Kidney glomerular epithelial cell (primary cell): Measurements from ENCODE around the gene PRDM16.

Experiments
- DNase-seq: peaks from one replicate; lab custom pipeline; 2025; lab: John Stamatoyannopoulos, UW

The PRDM16 gene

GRCh38 chr1:3339856-3340255 is 270.9 kb downstream of the PRDM16 start:
- DNase-seq, result no peak

GRCh38 chr1:3340548-3341235 is 271.7 kb downstream of the PRDM16 start:
- DNase-seq, result no peak

DNA sequence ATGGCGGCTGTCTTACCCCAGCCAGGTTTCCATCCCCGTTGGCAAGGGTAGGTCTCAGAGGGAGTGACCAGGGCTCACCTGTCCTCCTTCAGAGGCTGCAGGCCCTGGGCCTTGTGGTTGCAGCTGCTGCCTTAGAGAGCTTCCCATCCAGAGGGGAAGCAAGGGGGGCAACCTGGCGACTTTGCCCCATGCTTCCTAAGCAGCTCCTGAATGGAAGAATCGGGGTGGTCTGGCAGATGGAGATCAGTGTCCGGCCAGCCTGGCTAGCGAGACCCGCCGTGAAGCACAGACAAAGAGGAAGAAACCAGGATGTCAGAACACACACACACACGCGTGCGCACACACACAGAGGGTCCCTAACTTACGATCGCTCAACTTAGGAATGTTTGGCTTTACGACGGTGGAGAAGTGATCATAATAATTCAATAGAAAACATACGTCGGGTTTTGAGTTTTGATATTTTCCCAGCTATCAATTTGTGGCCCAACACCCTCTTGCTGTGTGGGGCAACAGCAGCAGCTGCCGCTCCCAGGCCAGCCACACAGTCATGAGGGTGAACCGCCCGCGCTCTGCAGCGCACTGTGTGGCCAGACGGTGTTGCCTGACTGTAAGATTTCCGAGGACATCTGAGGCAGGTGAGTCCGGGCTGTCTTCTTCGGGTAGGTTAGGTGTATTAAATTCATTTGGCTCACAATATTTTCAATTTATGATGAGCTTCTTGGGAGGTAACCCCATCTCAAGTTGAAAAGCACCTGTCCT is 272.4 kb downstream of the PRDM16 start:
- no peak for DNase-seq

- no peak for DNase-seq
These were observed 274.0 kb downstream of the PRDM16 start for GRCh38 chr1:3342960-3343359.

DNA sequence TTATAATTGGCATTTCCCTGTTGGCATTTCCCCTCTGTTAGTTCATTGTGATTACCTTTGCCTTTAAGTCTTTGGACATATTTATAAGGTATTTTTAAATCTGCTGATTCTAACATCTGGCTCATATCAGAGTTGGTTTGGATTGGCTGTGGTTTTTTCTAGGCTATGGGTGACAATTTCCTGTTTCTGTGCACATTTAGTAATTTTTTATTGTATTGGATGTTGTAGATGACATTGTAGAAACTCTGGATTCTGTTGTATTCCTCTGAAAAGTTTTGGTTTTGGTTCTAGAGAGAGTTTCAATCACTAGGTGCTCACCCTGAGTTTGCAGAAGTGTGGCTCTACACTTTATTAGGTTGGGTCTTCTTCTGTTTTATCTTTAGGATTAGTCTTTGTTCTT is 275.4 kb downstream of the PRDM16 start:
- DNase-seq, result no peak

DNA sequence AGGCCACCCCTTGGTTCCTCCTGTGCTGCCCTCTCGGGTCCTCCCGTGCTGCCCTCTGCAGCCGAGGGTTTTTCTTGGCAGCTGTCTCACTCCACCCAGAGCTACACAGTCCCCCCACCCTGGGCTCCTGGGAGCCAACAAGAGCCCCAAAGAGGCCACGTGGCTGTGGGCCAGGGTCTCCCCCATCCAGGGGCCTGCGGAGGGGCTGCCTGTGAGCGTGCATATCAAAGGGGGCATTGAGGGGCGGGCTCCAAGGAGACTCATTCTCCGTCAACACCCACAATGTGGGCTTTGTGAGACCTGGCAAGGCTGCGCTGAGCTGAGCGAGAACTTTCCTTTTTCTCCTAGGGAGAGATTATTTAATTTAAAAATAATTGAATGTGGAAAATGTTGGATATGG is 276.8 kb downstream of the PRDM16 start:
- DNase-seq, result no peak

- no peak for DNase-seq
These were observed 277.5 kb downstream of the PRDM16 start for GRCh38 chr1:3346478-3346877.

DNA sequence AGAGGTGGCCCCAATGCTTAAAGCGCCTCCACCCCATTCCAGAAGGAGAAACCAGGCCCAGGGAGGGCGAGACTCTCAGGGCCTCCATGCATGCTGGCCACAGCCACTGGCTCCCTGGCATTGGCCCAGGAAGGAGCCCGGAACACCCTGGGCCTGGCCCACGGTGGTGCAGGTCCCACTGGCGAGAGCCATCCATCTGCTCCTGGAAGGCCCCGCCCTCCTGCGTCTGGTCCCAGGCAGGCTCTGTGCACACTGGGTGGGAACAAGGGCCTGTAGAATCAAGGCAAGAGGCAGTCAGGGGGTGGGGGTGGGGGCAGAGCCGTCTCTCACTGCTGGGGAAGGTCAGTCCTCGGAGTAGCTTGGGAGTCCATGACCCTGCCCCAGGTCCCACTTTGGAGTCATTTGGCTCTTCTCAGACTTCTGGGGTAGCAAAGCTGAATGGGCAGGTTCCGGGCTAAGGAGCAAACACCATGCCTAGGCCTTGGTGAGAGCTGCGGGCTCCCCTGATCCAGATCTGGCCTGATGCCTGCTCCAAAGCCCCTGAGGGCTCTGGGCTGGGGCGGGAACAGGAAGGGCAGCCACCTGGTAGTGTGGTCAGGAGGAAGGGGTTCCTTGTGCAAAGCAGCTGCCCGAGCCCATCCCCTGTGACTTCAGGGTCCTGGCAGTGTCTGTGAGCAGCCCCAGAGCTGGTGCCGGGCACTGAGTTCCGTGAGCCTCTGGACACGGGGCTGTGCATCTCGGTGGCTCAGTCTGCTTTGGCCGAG is 278.4 kb downstream of the PRDM16 start:
- DNase-seq, result no peak

- no peak for DNase-seq
These were observed 279.3 kb downstream of the PRDM16 start for GRCh38 chr1:3348196-3348865.

GRCh38 chr1:3349161-3349967 is 280.4 kb downstream of the PRDM16 start:
- DNase-seq, result no peak

DNA sequence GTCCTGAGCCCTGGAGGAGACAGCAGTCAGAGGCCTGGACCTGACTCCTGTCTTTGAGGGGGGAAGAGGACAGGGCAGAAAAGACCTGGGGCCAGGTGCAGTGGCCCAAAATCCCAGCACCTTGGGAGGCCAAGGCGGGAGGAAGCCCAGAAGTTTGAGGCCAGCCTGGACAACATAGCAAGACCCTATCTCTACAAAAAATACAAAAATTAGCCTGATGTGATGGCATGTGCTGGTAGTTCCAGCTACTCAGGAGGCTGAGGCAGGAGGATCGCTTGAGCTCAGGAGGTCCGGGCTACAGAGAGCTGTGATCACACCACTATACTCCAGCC is 280.9 kb downstream of the PRDM16 start:
- DNase-seq, result no peak

- DNase-seq, result no peak
These were observed 281.7 kb downstream of the PRDM16 start for GRCh38 chr1:3350506-3351261.

GRCh38 chr1:3351449-3352298 is 282.7 kb downstream of the PRDM16 start:
- DNase-seq, result no peak

DNA sequence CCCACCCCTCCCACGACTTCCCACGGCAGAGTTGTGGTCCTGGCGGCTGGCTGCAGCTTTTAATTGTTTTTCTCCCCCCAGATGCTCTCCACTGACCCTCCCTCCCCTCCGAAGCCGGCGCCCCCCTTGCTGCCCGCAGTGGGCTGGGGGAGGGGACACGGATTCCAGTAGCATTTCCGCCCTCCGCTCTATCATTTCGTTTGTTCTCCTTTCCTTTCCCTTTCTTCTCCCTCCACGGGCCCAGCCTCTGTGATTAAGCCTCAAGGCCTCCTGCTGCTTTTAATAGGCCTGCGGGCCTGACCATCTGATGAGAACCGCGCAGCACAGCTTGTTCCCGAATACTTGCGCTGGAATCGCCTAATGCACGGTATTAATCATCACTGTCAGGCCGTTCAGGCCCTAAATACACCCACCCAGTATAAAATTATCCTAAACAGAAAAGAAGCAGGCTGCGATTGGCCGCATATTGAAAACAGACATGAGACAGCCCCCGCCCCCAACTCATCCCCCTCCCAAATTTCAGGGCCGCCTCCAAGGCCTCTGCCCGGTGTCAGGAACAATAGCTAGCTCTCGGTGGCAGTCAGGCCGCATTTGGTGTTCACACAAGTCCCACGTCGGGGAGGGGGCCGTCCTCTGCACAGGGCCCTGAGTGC is 283.4 kb downstream of the PRDM16 start:
- DNase-seq, result no peak

- DNase-seq, result peak; percentile 30
These were observed 283.9 kb downstream of the PRDM16 start for GRCh38 chr1:3352952-3353331.

- DNase-seq, result no peak
These were observed 284.9 kb downstream of the PRDM16 start for GRCh38 chr1:3353876-3354275.

DNA sequence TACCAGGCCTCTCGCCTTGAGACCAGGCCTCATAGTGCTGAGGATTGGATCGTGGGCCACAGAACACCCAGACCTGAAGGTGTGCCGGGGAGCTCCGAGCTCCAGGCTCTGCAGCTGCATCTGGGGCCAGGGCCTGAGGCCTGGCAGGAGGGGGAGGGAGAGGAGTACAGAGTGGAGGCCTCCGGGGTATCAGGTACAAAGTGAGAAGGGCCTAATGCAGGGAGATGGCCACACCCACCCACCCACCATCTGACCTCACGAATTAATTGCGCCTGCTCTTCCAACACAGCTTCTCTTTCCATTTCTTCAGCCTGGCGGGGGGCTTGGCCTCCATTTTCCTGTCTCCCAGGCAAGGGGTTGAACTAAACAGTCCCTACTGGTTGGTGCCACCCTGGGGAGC is 286.1 kb downstream of the PRDM16 start:
- no peak for DNase-seq

DNA sequence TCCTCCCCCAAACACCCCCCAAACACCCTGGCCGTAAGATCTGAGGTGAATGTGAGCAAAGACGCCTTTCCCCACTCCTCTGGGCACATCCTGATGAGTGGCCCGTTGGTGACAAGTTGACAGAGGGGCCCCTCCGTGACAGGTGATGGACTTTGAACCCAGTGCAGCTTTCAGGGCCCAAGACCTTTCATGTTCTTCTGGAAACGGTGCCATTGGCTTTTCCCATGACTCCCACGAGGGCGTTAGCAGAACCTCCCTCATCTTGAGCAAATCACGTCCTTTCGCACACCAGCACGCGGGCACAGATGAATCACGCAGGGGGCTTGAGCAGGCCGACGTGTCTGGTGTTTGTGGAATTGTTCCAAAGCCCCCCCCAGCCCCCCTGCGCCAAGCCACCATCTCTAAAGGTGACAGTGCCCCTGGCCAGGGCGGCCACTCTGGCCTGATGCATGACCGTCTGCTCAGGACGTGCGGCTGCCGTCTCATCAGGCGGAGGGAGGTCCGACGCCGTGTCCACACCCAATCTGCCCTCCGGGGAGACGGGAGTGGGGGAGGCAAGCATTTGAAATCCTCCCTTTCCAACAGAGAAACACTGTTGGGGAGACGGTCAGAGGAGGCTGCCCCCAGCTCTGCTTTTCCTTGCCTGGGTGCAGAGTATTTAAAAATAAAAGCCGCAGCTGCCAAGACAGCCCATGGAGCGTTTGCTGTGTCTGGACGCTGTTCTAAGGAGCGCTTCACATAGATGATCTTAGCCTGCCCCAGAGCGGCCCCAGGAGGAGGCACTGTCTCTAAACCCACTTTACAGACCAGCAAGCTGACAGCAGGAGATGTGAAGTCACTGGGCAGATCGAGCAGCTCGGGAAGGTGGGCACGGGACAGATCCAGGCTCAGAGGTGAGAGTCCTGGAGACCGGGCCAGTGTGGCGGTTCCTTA is 287.2 kb downstream of the PRDM16 start:
- DNase-seq, result no peak
